HepG2 (cell line): ENCODE data around the gene TMIGD2. TPM values are rescaled to one million over a fixed set of nuclear protein-coding genes. Genes with fewer than 3 reads are reported as not detected.

Experiments used
- ATAC-seq: fragments of 200-7000 bp; cut with Tn5 transposase; 3 replicates; pipeline ENCODE4 v1.9.1; 2020; ENCODE audit warnings: mild to moderate bottlenecking, moderate library complexity
- BruUV-seq: library from RNA; stranded (reverse); fragments of 400-500 nt; replicated peaks from 2 replicates; lab custom pipeline; 2021; lab: Mats Ljungman, UMichigan
- CTCF ChIA-PET: fragments of 300-600 bp; formaldehyde crosslinking; extraction: SDS; loops from one replicate; lab custom pipeline; 2021; ENCODE audit warnings: low total read pairs, inconsistent platforms, low intra/inter-chr PET ratio; lab: Yijun Ruan, JAX
- POLR2A ChIA-PET: fragments of 350-600 bp; sonication (Branson Sonifier 250); formaldehyde crosslinking; loops from one replicate; lab custom pipeline; 2020; ENCODE audit warnings: antibody characterized with exemption, inconsistent platforms; lab: Yijun Ruan, JAX
- DNase-seq: peaks from one replicate; pipeline ENCODE4 v3.0.0-alpha.2; 2015; ENCODE audit warnings: low spot score
- FAIRE-seq: peaks from 3 replicates; lab custom pipeline; 2011; peaks lifted over from hg19 to GRCh38; lab: Jason Lieb, UNC
- H2AFZ ChIP-seq: one replicate; pipeline ENCODE4 v1.6.1; 2011; ENCODE audit warnings: low read length, inconsistent platforms
- H3K27ac ChIP-seq: fragments of 300-600 bp; 3 replicates; pipeline ENCODE4 v1.8.0; 2011; ENCODE audit warnings: mixed run types, mild to moderate bottlenecking, mixed read lengths, low read length, inconsistent platforms; ENCODE audit not compliant: insufficient read depth; ENCODE audit errors: extremely low read length
- H3K27me3 ChIP-seq, 2 experiments: fragments of 200-600 bp in 1 of 2; 2 replicates in 1 of 2; 3 replicates in 1 of 2; pipeline versions ENCODE4 v1.6.0 to v1.8.0; 2011; ENCODE audit warnings: low read length in 2 of 2, mild to moderate bottlenecking in 2 of 2, moderate library complexity in 2 of 2, inconsistent platforms in 1 of 2; ENCODE audit not compliant: insufficient read depth in 2 of 2, control insufficient read depth in 1 of 2
- H3K36me3 ChIP-seq, 2 experiments: fragments of 200-600 bp in 1 of 2; replicated peaks in 1 of 2; 2 replicates in 1 of 2; 3 replicates in 1 of 2; pipeline versions ENCODE4 v1.5.1 to v1.8.0; 2011; ENCODE audit warnings: low read length in 2 of 2, inconsistent platforms in 1 of 2; ENCODE audit not compliant: insufficient read depth in 2 of 2, control insufficient read depth in 1 of 2
- H3K4me1 ChIP-seq: 2 replicates; pipeline ENCODE4 v1.5.1; 2012; ENCODE audit warnings: low read length, inconsistent platforms; ENCODE audit not compliant: insufficient read depth
- H3K4me2 ChIP-seq: 2 replicates; pipeline ENCODE4 v1.6.0; 2011; ENCODE audit warnings: low read depth, low read length, inconsistent platforms
- H3K4me3 ChIP-seq, 3 experiments: fragments of 200-600 bp in 1 of 3; sonication (generic), shearing (Covaris generic) in 1 of 3; replicated peaks in 1 of 3; 2 replicates each; pipeline ENCODE4 v1.5.1; 2011 to 2016; ENCODE audit warnings: low read length in 3 of 3, inconsistent platforms in 2 of 3, low read depth in 2 of 3, mild to moderate bottlenecking in 2 of 3, control low read depth in 1 of 3, mixed read lengths in 1 of 3; ENCODE audit not compliant: insufficient read depth in 1 of 3
- H3K79me2 ChIP-seq: one replicate; pipeline ENCODE4 v1.6.1; 2011; ENCODE audit warnings: low read length, inconsistent platforms; ENCODE audit not compliant: insufficient read depth
- H3K9ac ChIP-seq: 2 replicates; pipeline ENCODE4 v1.6.0; 2011; ENCODE audit warnings: mild to moderate bottlenecking, low read depth, low read length, inconsistent platforms; ENCODE audit not compliant: insufficient read depth
- H3K9me3 ChIP-seq: 2 replicates; pipeline ENCODE4 v1.5.1; 2012; ENCODE audit warnings: mild to moderate bottlenecking, low read length
- H4K20me1 ChIP-seq: 2 replicates; pipeline ENCODE4 v1.6.0; 2011; ENCODE audit warnings: inconsistent platforms, mild to moderate bottlenecking, low read length, moderate library complexity; ENCODE audit not compliant: insufficient read depth
- DR1 ChIP-seq: sonication (generic); formaldehyde crosslinking; IDR thresholded peaks from 2 replicates; pipeline ENCODE4 v1.8.0; 2021; ENCODE audit warnings: mild to moderate bottlenecking, missing genetic modification reagents, inconsistent platforms
- ESRRA ChIP-seq: sonication (generic); formaldehyde crosslinking; IDR thresholded peaks from 2 replicates; pipeline ENCODE4 v1.5.1; 2020; ENCODE audit warnings: mild to moderate bottlenecking, low read depth, missing genetic modification reagents
- POLR2AphosphoS2 ChIP-seq: IDR thresholded peaks from 2 replicates; pipeline ENCODE4 v1.6.1; 2011; ENCODE audit warnings: low read depth, low read length, improper control_type of control experiment
- ZMYM3 ChIP-seq: sonication (generic); formaldehyde crosslinking; IDR thresholded peaks from 2 replicates; pipeline ENCODE4 v1.5.1; 2020; ENCODE audit warnings: mild to moderate bottlenecking, missing genetic modification reagents
- ZNF121 ChIP-seq: sonication (generic); formaldehyde crosslinking; IDR thresholded peaks from 2 replicates; pipeline ENCODE4 v1.5.0; 2020; ENCODE audit warnings: mild to moderate bottlenecking, missing genetic modification reagents
- ZNF629 ChIP-seq: sonication (generic); formaldehyde crosslinking; conservative IDR thresholded peaks from 2 replicates; pipeline ENCODE4 v1.5.0; 2020; ENCODE audit warnings: missing genetic modification reagents
- ZNF720 ChIP-seq: sonication (generic); formaldehyde crosslinking; IDR thresholded peaks from 2 replicates; pipeline ENCODE4 v1.4.0; 2020; ENCODE audit warnings: missing genetic modification reagents
- ZSCAN9 ChIP-seq: IDR thresholded peaks from 2 replicates; pipeline ENCODE4 v1.6.1; 2016; ENCODE audit warnings: borderline replicate concordance
- WGBS: methylation state at CpG from one replicate; pipeline ENCODE4 v1.1.6; 2017; ENCODE audit warnings: low lambda C conversion rate; 5-methylcytosine and 5-hydroxymethylcytosine counted together
- in situ Hi-C: cut with HindIII; loops from 2 replicates; pipeline ENCODE4 v1.10.0; 2017; ENCODE audit warnings: low pct_unique_long_range_greater_than_20kb; ENCODE audit not compliant: extremely low pct_ligation_motif_present
- intact Hi-C: fragments of 100-400 bp; cut with micrococcal nuclease; formaldehyde crosslinking; loops from one replicate; pipeline ENCODE4 v1.10.0; 2022; ENCODE audit not compliant: unreplicated experiment
- polyA plus RNA-seq, 8 experiments: library from polyadenylated mRNA; depleted of rRNA in 3 of 8; stranded (reverse) in 7 of 8; unstranded in 1 of 8; fragments of >200 nt; fragmentation: Illumina TruSeq in 4 of 8; extraction: Trizol in 4 of 8; gene quantifications; 2 replicates each; pipeline versions ENCODE4 v1.2.1 to v1.2.3, GENCODE V29; 2011 to 2016; ENCODE audit warnings: low read depth in 4 of 8, missing spikeins in 1 of 8, mixed read lengths in 1 of 8; ENCODE audit not compliant: insufficient read depth in 1 of 8
- total RNA-seq, 5 experiments: library from RNA; depleted of rRNA; stranded (reverse); fragments of >200 nt; fragmentation: Illumina TruSeq; extraction: Trizol; gene quantifications; 2 replicates each; pipeline ENCODE4 v1.2.3, GENCODE V29; 2016; ENCODE audit warnings: low read depth in 1 of 5
- TF ChIP-seq, protein P1 (sequence below): IDR thresholded peaks from 2 replicates; pipeline ENCODE4 v1.6.1; 2016

Gene TMIGD2
- total and polyA plus RNA-seq, 2 of the 13 experiments (the other 11 are each of a cell fraction or from before 2014, with no cell fraction given), result 0.11 to 1.0 TPM

DNA sequence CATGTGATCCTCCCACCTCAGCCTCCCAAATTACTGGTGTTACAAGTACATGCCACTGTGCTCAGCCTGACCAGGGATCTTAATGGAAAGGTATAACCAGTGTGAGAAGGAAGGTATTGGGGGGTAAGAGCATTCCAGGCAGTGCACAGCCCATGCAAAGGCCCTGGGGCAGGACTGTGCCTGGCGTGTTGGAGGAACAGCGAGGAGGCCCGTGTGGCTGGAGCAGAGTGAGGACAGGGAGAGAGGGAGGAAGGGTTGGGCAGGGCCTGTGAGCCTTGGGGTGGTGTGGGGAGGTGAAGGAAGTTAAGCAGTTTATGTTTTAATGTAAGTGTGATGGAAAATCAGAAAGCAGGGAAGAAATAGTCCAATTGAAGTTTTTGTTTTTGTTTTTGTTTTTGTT, 1.6 kb downstream of the TMIGD2 start:
- Histone ChIP-seq H3K27me3 (peaks cover 1 to 8% of the 10 kb centered on the region in 2 experiments; a peak in 4 of 5 replicates), H3K4me1 (peaks cover 25% of the 10 kb centered on the region), H3K36me3 (no peaks in the 10 kb centered on the region), H4K20me1 (no peaks in the 10 kb centered on the region), H3K9me3 (no peaks in the 10 kb centered on the region), H3K9ac (no peak overlapping the region)
- no TSS peak for BruUV-seq
- POLR2A ChIA-PET, result no interaction called here
- 58% methylated on average over 3 of the region's 3 CpGs for WGBS
- no peak for DNase-seq
- TF ChIP-seq DR1 (CRISPR knock-in tag) (no peak), ZMYM3 (peak; percentile 82)
- TF ChIP-seq, all 625 proteins: peak for 1
- Histone ChIP-seq H3K4me3 (no peak overlapping the region), H2AFZ (no peak overlapping the region), H3K27ac (no peak overlapping the region), H3K79me2 (no peaks in the 10 kb centered on the region), H3K4me2 (no peak overlapping the region)
- FAIRE-seq (no peak), ATAC-seq (no peak)
- intact Hi-C loops, result no loop called here
- in situ Hi-C loops, result no loop called here
- CTCF ChIA-PET, result no interaction called here

DNA sequence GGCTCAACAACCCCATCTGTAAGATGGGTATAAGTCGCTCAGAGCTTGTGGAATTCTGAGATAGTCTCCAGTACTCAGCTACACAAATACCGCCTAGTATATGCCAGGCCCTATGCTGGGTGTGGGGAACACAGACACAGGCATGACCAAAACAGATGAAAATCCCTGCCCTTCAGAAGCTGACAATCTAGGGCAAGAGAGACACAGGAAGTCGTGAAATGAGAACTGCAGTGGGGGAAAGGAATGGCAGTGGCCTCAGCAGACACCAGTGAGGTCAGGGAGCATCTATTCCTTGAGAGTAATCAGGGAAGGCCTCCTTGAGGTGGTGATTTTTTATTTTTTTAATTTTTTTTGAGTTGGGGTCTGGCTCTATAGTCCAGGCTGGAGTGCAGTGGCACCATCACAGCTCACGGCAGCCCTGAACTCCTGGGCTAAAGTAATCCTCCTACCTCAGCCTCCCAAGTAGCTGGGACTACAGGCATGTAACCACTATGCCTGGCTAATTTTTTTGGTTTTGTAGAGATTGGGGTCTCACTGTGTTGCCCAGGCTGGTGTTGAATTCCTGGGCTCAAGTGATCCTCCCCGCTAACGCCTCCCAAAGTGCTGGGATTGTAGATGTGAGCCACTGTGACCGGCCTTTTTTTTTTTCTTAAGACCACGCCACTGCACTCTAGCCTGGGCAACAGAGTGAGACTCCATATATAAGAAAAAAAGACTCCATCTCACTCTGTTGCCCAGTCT, 3.2 kb downstream of the TMIGD2 start:
- Histone ChIP-seq H3K9me3 (no peaks in the 10 kb centered on the region), H3K27ac (no peak overlapping the region), H3K4me3 (no peak overlapping the region), H4K20me1 (no peaks in the 10 kb centered on the region), H3K27me3 (peaks cover 0 to 6% of the 10 kb centered on the region in 2 experiments; a peak in 2 of 5 replicates), H3K4me2 (0 out of 2 replicates have a peak overlapping the region, but pooled peaks have one; percentile 38), H3K79me2 (no peaks in the 10 kb centered on the region), H3K4me1 (peaks cover 25% of the 10 kb centered on the region), H2AFZ (no peak overlapping the region), H3K36me3 (no peaks in the 10 kb centered on the region), H3K9ac (no peak overlapping the region)
- POLR2A ChIA-PET, result interaction anchor here (1.1 to 3.1 kb wide), 2 partner anchors 11 to 44 kb away, joined by 3 to 19 read pairs; partner anchors contain the start of gene MPND
- FAIRE-seq (no peak), ATAC-seq (no peak), DNase-seq (no peak)
- intact Hi-C loops, result no loop called here
- TF ChIP-seq ZNF121, result peak; percentile 70
- TF ChIP-seq ZNF720 (CRISPR knock-in tag), result no peak
- TF ChIP-seq ZNF629 (CRISPR knock-in tag), result peak; percentile 93
- no peak for TF ChIP-seq POLR2AphosphoS2
- TF ChIP-seq, protein P1, sequence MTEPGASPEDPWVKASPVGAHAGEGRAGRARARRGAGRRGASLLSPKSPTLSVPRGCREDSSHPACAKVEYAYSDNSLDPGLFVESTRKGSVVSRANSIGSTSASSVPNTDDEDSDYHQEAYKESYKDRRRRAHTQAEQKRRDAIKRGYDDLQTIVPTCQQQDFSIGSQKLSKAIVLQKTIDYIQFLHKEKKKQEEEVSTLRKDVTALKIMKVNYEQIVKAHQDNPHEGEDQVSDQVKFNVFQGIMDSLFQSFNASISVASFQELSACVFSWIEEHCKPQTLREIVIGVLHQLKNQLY (CRISPR knock-in tag), result no peak
- peak; percentile 60; the same call in 1 of the 2 replicates for TF ChIP-seq ESRRA (CRISPR knock-in tag)
- TF ChIP-seq ZSCAN9 (CRISPR knock-in tag), result no peak
- 43% methylated on average over 7 of the region's 8 CpGs for WGBS
- in situ Hi-C loops, result no loop called here
- CTCF ChIA-PET, result no interaction called here
- BruUV-seq, result no TSS peak
